ENCODE data around the gene NDST3.

Gene NDST3

GRCh38 chr4:118124997-118125396 lies 90.7 kb downstream of the NDST3 start:
- TF ChIP-seq CTCF (conservative IDR thresholded peaks at IDR 0.05; ENCODE audit: low read depth, low read length) = no peak
- DNase-seq (ENCODE audit: low read depth) = no peak
- no peak overlapping the region for H3K4me3 ChIP-seq (ENCODE audit: low read length)

- DNase-seq (ENCODE audit: low read depth) = no peak
- TF ChIP-seq CTCF (conservative IDR thresholded peaks at IDR 0.05; ENCODE audit: low read depth, low read length) = no peak
- H3K4me3 ChIP-seq (ENCODE audit: low read length) = no peak overlapping the region
These were observed 105.0 kb downstream of the NDST3 start for GRCh38 chr4:118139241-118139640.

GRCh38 chr4:118141240-118141639 lies 107.0 kb downstream of the NDST3 start:
- no peak for TF ChIP-seq CTCF (conservative IDR thresholded peaks at IDR 0.05; ENCODE audit: low read depth, low read length)
- DNase-seq (ENCODE audit: low read depth) = no peak
- no peak overlapping the region for H3K4me3 ChIP-seq (ENCODE audit: low read length)

GRCh38 chr4:118154649-118155048 lies 120.4 kb downstream of the NDST3 start:
- H3K4me3 ChIP-seq (ENCODE audit: low read length) = no peak overlapping the region
- DNase-seq (ENCODE audit: low read depth) = peak; percentile 44
- no peak for TF ChIP-seq CTCF (conservative IDR thresholded peaks at IDR 0.05; ENCODE audit: low read depth, low read length)

GRCh38 chr4:118155516-118155915 lies 121.2 kb downstream of the NDST3 start:
- TF ChIP-seq CTCF (conservative IDR thresholded peaks at IDR 0.05; ENCODE audit: low read depth, low read length) = no peak
- no peak for DNase-seq (ENCODE audit: low read depth)
- no peak overlapping the region for H3K4me3 ChIP-seq (ENCODE audit: low read length)

- H3K4me3 ChIP-seq (ENCODE audit: low read length) = no peak overlapping the region
- no peak for TF ChIP-seq CTCF (conservative IDR thresholded peaks at IDR 0.05; ENCODE audit: low read depth, low read length)
- DNase-seq (ENCODE audit: low read depth) = no peak
These were observed 124.6 kb downstream of the NDST3 start for GRCh38 chr4:118158763-118159375.

- TF ChIP-seq CTCF (conservative IDR thresholded peaks at IDR 0.05; ENCODE audit: low read depth, low read length) = no peak
- no peak for DNase-seq (ENCODE audit: low read depth)
- no peak overlapping the region for H3K4me3 ChIP-seq (ENCODE audit: low read length)
These were observed 133.0 kb downstream of the NDST3 start for GRCh38 chr4:118167306-118167705.

Measured in retinal pigment epithelial cell (primary cell).